HepG2 (cell line): ENCODE measurements around the gene TANGO6. TPM values are rescaled to one million over a fixed set of nuclear protein-coding genes. Genes with fewer than 3 reads are reported as not detected.

Experiments
- CBX1 ChIP-seq: IDR thresholded peaks from one replicate; pipeline ENCODE4 v1.6.1; 2016; ENCODE audit warnings: antibody characterized with exemption, low read depth
- GPN1 ChIP-seq: sonication (generic); formaldehyde crosslinking; IDR thresholded peaks from 2 replicates; pipeline ENCODE4 v1.5.1; 2020; ENCODE audit warnings: missing genetic modification reagents, borderline replicate concordance
- IRF2 ChIP-seq: IDR thresholded peaks from 2 replicates; pipeline ENCODE4 v1.6.1; 2018; ENCODE audit warnings: missing genetic modification reagents, missing compliant biosample characterization
- RELA ChIP-seq: sonication (generic); formaldehyde crosslinking; IDR thresholded peaks from 2 replicates; pipeline ENCODE4 v1.4.0; 2020; ENCODE audit warnings: missing genetic modification reagents
- RNF219 ChIP-seq: sonication (generic); formaldehyde crosslinking; IDR thresholded peaks from 2 replicates; pipeline ENCODE4 v1.5.0; 2020; ENCODE audit warnings: mild to moderate bottlenecking, missing genetic modification reagents
- SP1 ChIP-seq, 2 experiments: fragments of 450-650 bp in 1 of 2; sonication (generic) in 1 of 2; formaldehyde crosslinking in 1 of 2; IDR thresholded peaks; 2 replicates each; pipeline versions ENCODE4 v1.4.0 to v1.6.1; 2016 to 2020; ENCODE audit warnings: missing genetic modification reagents in 1 of 2
- TCF12 ChIP-seq, 2 experiments: fragments of 450-650 bp in 1 of 2; sonication (generic) in 1 of 2; formaldehyde crosslinking in 1 of 2; IDR thresholded peaks; 2 replicates each; pipeline versions ENCODE4 v1.6.1 to v1.8.0; 2017 to 2022; ENCODE audit warnings: antibody characterized with exemption in 1 of 2, mild to moderate bottlenecking in 1 of 2, missing genetic modification reagents in 1 of 2, moderate library complexity in 1 of 2
- UBTF ChIP-seq: sonication (generic); formaldehyde crosslinking; IDR thresholded peaks from 2 replicates; pipeline ENCODE4 v1.4.0; 2020; ENCODE audit warnings: mild to moderate bottlenecking, missing genetic modification reagents
- ZNF160 ChIP-seq: sonication (generic); formaldehyde crosslinking; IDR thresholded peaks from 2 replicates; pipeline ENCODE4 v1.8.0; 2022; ENCODE audit warnings: mild to moderate bottlenecking, inconsistent platforms, missing genetic modification reagents
- ZNF318 ChIP-seq: sonication (generic); formaldehyde crosslinking; IDR thresholded peaks from 2 replicates; pipeline ENCODE4 v1.4.0; 2020; ENCODE audit warnings: mild to moderate bottlenecking, missing genetic modification reagents
- ZNF510 ChIP-seq: sonication (generic); formaldehyde crosslinking; IDR thresholded peaks from 2 replicates; pipeline ENCODE4 v1.4.0; 2020; ENCODE audit warnings: low read depth, mild to moderate bottlenecking, missing genetic modification reagents
- ZNF766 ChIP-seq: sonication (generic); formaldehyde crosslinking; IDR thresholded peaks from 2 replicates; pipeline ENCODE4 v1.5.0; 2020; ENCODE audit warnings: missing genetic modification reagents, borderline replicate concordance
- ZNF777 ChIP-seq: sonication (generic); formaldehyde crosslinking; IDR thresholded peaks from 2 replicates; pipeline ENCODE4 v1.4.0; 2020; ENCODE audit warnings: missing genetic modification reagents
- ZSCAN9 ChIP-seq: IDR thresholded peaks from 2 replicates; pipeline ENCODE4 v1.6.1; 2016; ENCODE audit warnings: borderline replicate concordance
- polyA plus RNA-seq, 8 experiments: library from polyadenylated mRNA; depleted of rRNA in 3 of 8; stranded (reverse) in 7 of 8; unstranded in 1 of 8; fragments of >200 nt; fragmentation: Illumina TruSeq in 4 of 8; extraction: Trizol in 4 of 8; gene quantifications; 2 replicates each; pipeline versions ENCODE4 v1.2.1 to v1.2.3, GENCODE V29; 2011 to 2016; ENCODE audit warnings: low read depth in 4 of 8, missing spikeins in 1 of 8, mixed read lengths in 1 of 8; ENCODE audit not compliant: insufficient read depth in 1 of 8
- total RNA-seq, 5 experiments: library from RNA; depleted of rRNA; stranded (reverse); fragments of >200 nt; fragmentation: Illumina TruSeq; extraction: Trizol; gene quantifications; 2 replicates each; pipeline ENCODE4 v1.2.3, GENCODE V29; 2016; ENCODE audit warnings: low read depth in 1 of 5

Gene TANGO6
- total and polyA plus RNA-seq, 2 of the 13 experiments (the other 11 are each of a cell fraction or from before 2014, with no cell fraction given): 7.2 to 13.3 TPM

- peak; percentile 95; the same call in 1 of the 2 replicates for TF ChIP-seq ZNF318 (CRISPR knock-in tag)
- no peak for TF ChIP-seq ZNF766
- TF ChIP-seq RNF219 (CRISPR knock-in tag): 0 out of 2 replicates have a peak, but pooled peaks have one; percentile 21
- TF ChIP-seq CBX1: peak; percentile 47
- no peak for TF ChIP-seq GPN1
- no peak for TF ChIP-seq ZNF160 (CRISPR knock-in tag)
- no peak for TF ChIP-seq TCF12 (IDR thresholded peaks at IDR 0.05)
- TF ChIP-seq TCF12 (CRISPR knock-in tag; IDR thresholded peaks at IDR 0.05): 0 out of 2 replicates have a peak, but pooled peaks have one; percentile 43
- TF ChIP-seq IRF2 (CRISPR knock-in tag): peak; percentile 53
- TF ChIP-seq ZNF510 (CRISPR knock-in tag): peak; percentile 54; the same call in 1 of the 2 replicates
- no peak; the same call in 1 of the 2 replicates for TF ChIP-seq ZNF777 (CRISPR knock-in tag)
- no peak for TF ChIP-seq SP1 (IDR thresholded peaks at IDR 0.05)
- peak; percentile 93 for TF ChIP-seq SP1 (CRISPR knock-in tag; IDR thresholded peaks at IDR 0.05)
- TF ChIP-seq UBTF (CRISPR knock-in tag): peak; percentile 91
- 0 out of 2 replicates have a peak, but pooled peaks have one; percentile 60 for TF ChIP-seq RELA (CRISPR knock-in tag)
- no peak; the same call in 1 of the 2 replicates for TF ChIP-seq ZSCAN9 (CRISPR knock-in tag)
These were observed at the start of gene TANGO6 (continued) for GRCh38 chr16:68843482-68844210.
